HG02588 (cell line): ENCODE data around the gene TAOK2.
"Not testable (repeated sequence)": the region's sequence is repeated elsewhere in the genome, so short reads cannot be mapped to it uniquely, and the experiment has no call there.

Experiments used
- ATAC-seq: cut with Tn5 transposase; IDR thresholded peaks from one replicate; pipeline ENCODE4 v1.9.1; 2021; ENCODE audit warnings: mild to moderate bottlenecking, moderate library complexity; ENCODE audit not compliant: unreplicated experiment

Gene TAOK2

GRCh38 chr16:30002614-30003346 lies 29.1 kb downstream of the TAOK2 start:
- ATAC-seq = no peak

GRCh38 chr16:30003670-30004423 lies 30.2 kb downstream of the TAOK2 start:
- no peak for ATAC-seq

GRCh38 chr16:30004424-30004776 lies 30.7 kb downstream of the TAOK2 start:
- no peak for ATAC-seq

GRCh38 chr16:30004811-30005242 lies 31.2 kb downstream of the TAOK2 start:
- no peak for ATAC-seq

- no peak for ATAC-seq
Observed at GRCh38 chr16:30005341-30006094, 31.9 kb downstream of the TAOK2 start.

GRCh38 chr16:30006095-30006473 lies 32.4 kb downstream of the TAOK2 start:
- no peak for ATAC-seq

GRCh38 chr16:30006659-30007377 lies 33.1 kb downstream of the TAOK2 start:
- no peak for ATAC-seq

GRCh38 chr16:30007378-30007895 lies 33.8 kb downstream of the TAOK2 start:
- no peak for ATAC-seq

GRCh38 chr16:30009085-30009862 lies 35.6 kb downstream of the TAOK2 start:
- ATAC-seq = no peak

- ATAC-seq = no peak
Observed at GRCh38 chr16:30009990-30010843, 36.5 kb downstream of the TAOK2 start.

GRCh38 chr16:30010844-30011713 lies 37.4 kb downstream of the TAOK2 start, which contains the start of gene DOC2A:
TSS of gene DOC2A (minus strand) at chr16:30011027. CDS start at chr16:30010222, 805 bp downstream.
- no peak for ATAC-seq

- no peak for ATAC-seq
Observed at GRCh38 chr16:30011714-30012504, 38.2 kb downstream of the TAOK2 start.

GRCh38 chr16:30012598-30012997 lies 38.9 kb downstream of the TAOK2 start:
- ATAC-seq = not testable (repeated sequence)

GRCh38 chr16:30015450-30015849 lies 41.8 kb downstream of the TAOK2 start:
- not testable (repeated sequence) for ATAC-seq

- no peak for ATAC-seq
Observed at GRCh38 chr16:30016555-30017276, 43.0 kb downstream of the TAOK2 start.

- no peak for ATAC-seq
Observed at GRCh38 chr16:30017277-30017656, 43.6 kb downstream of the TAOK2 start.

GRCh38 chr16:30017937-30018336 lies 44.3 kb downstream of the TAOK2 start:
- not testable (repeated sequence) for ATAC-seq
